ENCODE results near the gene SLC44A5.

SLC44A5 gene

GRCh38 chr1:75588779-75589475 lies 22.0 kb downstream of the SLC44A5 start:
- no peak for DNase-seq

- no peak for DNase-seq
Observed at GRCh38 chr1:75587692-75588091, 23.2 kb downstream of the SLC44A5 start.

- no peak for DNase-seq
Observed at GRCh38 chr1:75583282-75583681, 27.6 kb downstream of the SLC44A5 start.

- no peak for DNase-seq
Observed at GRCh38 chr1:75582725-75583261, 28.1 kb downstream of the SLC44A5 start.

- no peak for DNase-seq
Observed at GRCh38 chr1:75579046-75579445, 31.9 kb downstream of the SLC44A5 start.

- no peak for DNase-seq
Observed at GRCh38 chr1:75575837-75576236, 35.1 kb downstream of the SLC44A5 start.

GRCh38 chr1:75567191-75567590 lies 43.7 kb downstream of the SLC44A5 start:
- DNase-seq, result no peak

GRCh38 chr1:75559800-75560199 lies 51.1 kb downstream of the SLC44A5 start:
- DNase-seq, result no peak

GRCh38 chr1:75559136-75559535 lies 51.8 kb downstream of the SLC44A5 start:
- no peak for DNase-seq

- DNase-seq, result no peak
Observed at GRCh38 chr1:75554870-75555269, 56.0 kb downstream of the SLC44A5 start.

- no peak for DNase-seq
Observed at GRCh38 chr1:75554181-75554580, 56.7 kb downstream of the SLC44A5 start.

- no peak for DNase-seq
Observed at GRCh38 chr1:75550559-75550958, 60.4 kb downstream of the SLC44A5 start.

GRCh38 chr1:75548721-75549480 lies 62.0 kb downstream of the SLC44A5 start:
- no peak for DNase-seq

GRCh38 chr1:75543705-75544104 lies 67.2 kb downstream of the SLC44A5 start:
- DNase-seq, result no peak

GRCh38 chr1:75542818-75543570 lies 67.9 kb downstream of the SLC44A5 start:
- DNase-seq, result no peak

GRCh38 chr1:75539230-75540116 lies 71.4 kb downstream of the SLC44A5 start:
- no peak for DNase-seq

GRCh38 chr1:75533085-75533484 lies 77.8 kb downstream of the SLC44A5 start:
- no peak for DNase-seq

GRCh38 chr1:75531570-75531969 lies 79.3 kb downstream of the SLC44A5 start:
- no peak for DNase-seq

GRCh38 chr1:75529488-75529887 lies 81.4 kb downstream of the SLC44A5 start:
- no peak for DNase-seq

- DNase-seq, result no peak
Observed at GRCh38 chr1:75528001-75528400, 82.9 kb downstream of the SLC44A5 start.

- DNase-seq, result no peak
Observed at GRCh38 chr1:75522389-75522788, 88.5 kb downstream of the SLC44A5 start.

- DNase-seq, result no peak
Observed at GRCh38 chr1:75521658-75522057, 89.3 kb downstream of the SLC44A5 start.
